Measurements from ENCODE around the gene TBC1D13. TPM values are rescaled to one million over a fixed set of nuclear protein-coding genes. Genes with fewer than 3 reads are reported as not detected.
"Not testable (repeated sequence)": the region's sequence is repeated elsewhere in the genome, so short reads cannot be mapped to it uniquely, and the experiment has no call there.

The TBC1D13 gene
- polyA plus RNA-seq, 2 of the 4 experiments (the other 2 are of a cell fraction): 13.9 to 17.6 TPM

- WGBS (ENCODE audit: missing lambda C conversion rate): 87% methylated on average over 1 of the region's 1 CpG
- Histone ChIP-seq H3K4me2 (no peak overlapping the region), H3K4me1 (no peaks in the 10 kb centered on the region), H3K4me3 (no peak overlapping the region), H3K27ac (no peak overlapping the region), H3K9me3 (peaks cover 33% of the 10 kb centered on the region)
- ATAC-seq (no peak), DNase-seq (ENCODE audit: low read depth in 1 of 2, low spot score in 1 of 2) (no peak), FAIRE-seq (no peak)
- TF ChIP-seq POLR2A (IDR thresholded peaks at IDR 0.05; ENCODE audit: low read length) (no peak), EHMT2 (IDR thresholded peaks at IDR 0.05; ENCODE audit: low read depth) (no peak), MAX (IDR thresholded peaks at IDR 0.05) (no peak), CBX2 (IDR thresholded peaks at IDR 0.05; ENCODE audit: borderline replicate concordance, low read depth) (no peak), HOXB5 (CRISPR knock-in tag; IDR thresholded peaks at IDR 0.05) (no peak), RNF2 (IDR thresholded peaks at IDR 0.05; ENCODE audit: borderline replicate concordance, low read depth) (no peak), PHF8 (IDR thresholded peaks at IDR 0.05; ENCODE audit: borderline replicate concordance, low read depth) (no peak), ESRRA (IDR thresholded peaks at IDR 0.05; ENCODE audit: borderline replicate concordance, low read length) (no peak), NFE2L2 (conservative IDR thresholded peaks at IDR 0.05; ENCODE audit: low read length) (no peak), FOSL2 (IDR thresholded peaks at IDR 0.05) (no peak), FOSL2 (CRISPR knock-in tag; IDR thresholded peaks at IDR 0.05) (no peak), FOXS1 (CRISPR knock-in tag; IDR thresholded peaks at IDR 0.05) (no peak), CHD2 (IDR thresholded peaks at IDR 0.05; ENCODE audit: low read length, partially characterized antibody) (no peak), BHLHE40 (IDR thresholded peaks at IDR 0.05; ENCODE audit: low read depth, low read length) (no peak), JUN (IDR thresholded peaks at IDR 0.05) (no peak), ZFP36 (IDR thresholded peaks at IDR 0.05; ENCODE audit: borderline replicate concordance, partially characterized antibody) (no peak)
- TF ChIP-seq, protein P1, sequence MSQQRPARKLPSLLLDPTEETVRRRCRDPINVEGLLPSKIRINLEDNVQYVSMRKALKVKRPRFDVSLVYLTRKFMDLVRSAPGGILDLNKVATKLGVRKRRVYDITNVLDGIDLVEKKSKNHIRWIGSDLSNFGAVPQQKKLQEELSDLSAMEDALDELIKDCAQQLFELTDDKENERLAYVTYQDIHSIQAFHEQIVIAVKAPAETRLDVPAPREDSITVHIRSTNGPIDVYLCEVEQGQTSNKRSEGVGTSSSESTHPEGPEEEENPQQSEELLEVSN (IDR thresholded peaks at IDR 0.05; ENCODE audit: borderline replicate concordance, low read depth): no peak
- ChIA-PET POLR2A (no interaction called here), CTCF (interaction anchor here (1.0 to 4.1 kb wide), 3 partner anchors 15 to 81 kb away, joined by 3 to 22 read pairs (median 16); no protein-coding TSS in a partner anchor)
Measured at GRCh38 chr9:128847803-128848202, 60.8 kb downstream of the TBC1D13 start.

DNA sequence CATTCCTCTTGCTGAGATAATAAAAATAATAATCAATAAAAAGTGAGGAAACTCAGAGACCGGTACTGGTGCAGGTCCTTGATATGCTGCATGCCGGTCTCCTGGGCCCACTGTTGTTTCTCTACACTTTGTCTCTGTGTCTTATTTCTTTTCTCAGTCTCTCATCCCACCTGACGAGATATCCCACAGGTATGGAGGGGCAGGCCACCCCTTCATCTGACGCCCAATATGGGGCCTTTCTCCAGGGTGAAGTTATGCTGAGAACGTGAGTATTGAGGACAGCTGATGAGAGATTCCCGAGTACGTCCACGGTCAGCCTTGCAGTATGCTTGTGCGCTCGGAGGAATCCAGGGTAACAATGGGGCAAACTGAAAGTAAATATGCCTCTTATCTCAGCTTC lies 64.0 kb downstream of the TBC1D13 start:
- POLR2A ChIA-PET; ATAC-seq; FAIRE-seq; DNase-seq (ENCODE audit: low read depth in 1 of 2, low spot score in 1 of 2); H3K4me1 ChIP-seq; H3K27ac ChIP-seq; H3K4me3 ChIP-seq; H3K4me2 ChIP-seq: not testable (repeated sequence)
- CTCF ChIA-PET: interaction anchor here (0.7 to 6.6 kb wide), 9 partner anchors 12 to 146 kb away, joined by 3 to 50 read pairs (median 5); no protein-coding TSS in a partner anchor
- peaks cover 33% of the 10 kb centered on the region for H3K9me3 ChIP-seq
- 96% methylated on average over 10 of the region's 10 CpGs for WGBS (ENCODE audit: missing lambda C conversion rate)

DNA sequence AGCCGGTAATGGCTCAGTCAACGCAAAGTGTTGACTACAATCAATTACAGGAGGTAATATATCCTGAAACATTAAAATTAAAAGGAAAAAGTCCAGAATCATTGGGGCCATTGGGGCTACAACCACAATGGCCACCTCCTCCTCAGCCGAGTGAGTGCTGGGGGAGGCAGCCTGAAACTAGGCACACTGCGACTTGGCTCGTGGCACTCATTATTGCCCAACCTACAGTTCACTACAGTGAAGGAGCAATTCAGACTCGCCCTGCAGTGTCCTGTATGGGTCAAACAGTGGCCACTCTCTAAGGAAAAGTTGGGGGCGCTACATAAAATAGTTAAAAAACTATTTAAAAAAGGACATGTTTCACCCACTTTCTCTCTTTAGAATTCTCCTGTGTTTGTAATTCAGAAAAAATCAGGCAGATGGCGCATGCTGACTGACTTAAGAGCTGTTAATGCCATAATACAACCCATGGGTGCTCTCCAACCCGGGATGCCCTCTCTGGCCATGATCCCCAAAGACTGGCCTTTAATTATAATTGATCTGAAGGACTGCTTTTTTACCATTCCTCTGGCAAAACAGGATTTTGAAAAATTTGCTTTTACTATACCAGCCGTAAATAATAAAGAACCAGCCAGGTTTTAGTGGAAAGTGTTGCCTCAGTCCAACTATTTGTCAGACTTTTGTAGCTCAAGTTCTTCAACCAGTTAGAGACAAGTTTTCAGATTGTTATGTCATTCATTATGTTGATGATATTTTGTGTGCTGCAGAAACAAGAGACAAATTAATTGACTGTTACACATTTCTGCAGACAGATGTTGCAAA lies 64.9 kb downstream of the TBC1D13 start:
- H3K27ac ChIP-seq, H3K4me1 ChIP-seq, FAIRE-seq, H3K4me3 ChIP-seq, POLR2A ChIA-PET, H3K4me2 ChIP-seq: not testable (repeated sequence)
- WGBS (ENCODE audit: missing lambda C conversion rate): 64% methylated on average over 10 of the region's 10 CpGs
- CTCF ChIA-PET: interaction anchor here (0.5 to 6.6 kb wide), 25 partner anchors 9 to 162 kb away, joined by 3 to 50 read pairs (median 4); no protein-coding TSS in a partner anchor
- H3K9me3 ChIP-seq: peaks cover 33% of the 10 kb centered on the region
- peak; percentile 54 to 64; a peak in 4 of 6 replicates for ATAC-seq
- peak; percentile 66 to 76 for TF ChIP-seq RAD21 (conservative IDR thresholded peaks at IDR 0.05 in 1 of 2, IDR thresholded peaks at IDR 0.05 in 1 of 2)
- TF ChIP-seq, protein P2, sequence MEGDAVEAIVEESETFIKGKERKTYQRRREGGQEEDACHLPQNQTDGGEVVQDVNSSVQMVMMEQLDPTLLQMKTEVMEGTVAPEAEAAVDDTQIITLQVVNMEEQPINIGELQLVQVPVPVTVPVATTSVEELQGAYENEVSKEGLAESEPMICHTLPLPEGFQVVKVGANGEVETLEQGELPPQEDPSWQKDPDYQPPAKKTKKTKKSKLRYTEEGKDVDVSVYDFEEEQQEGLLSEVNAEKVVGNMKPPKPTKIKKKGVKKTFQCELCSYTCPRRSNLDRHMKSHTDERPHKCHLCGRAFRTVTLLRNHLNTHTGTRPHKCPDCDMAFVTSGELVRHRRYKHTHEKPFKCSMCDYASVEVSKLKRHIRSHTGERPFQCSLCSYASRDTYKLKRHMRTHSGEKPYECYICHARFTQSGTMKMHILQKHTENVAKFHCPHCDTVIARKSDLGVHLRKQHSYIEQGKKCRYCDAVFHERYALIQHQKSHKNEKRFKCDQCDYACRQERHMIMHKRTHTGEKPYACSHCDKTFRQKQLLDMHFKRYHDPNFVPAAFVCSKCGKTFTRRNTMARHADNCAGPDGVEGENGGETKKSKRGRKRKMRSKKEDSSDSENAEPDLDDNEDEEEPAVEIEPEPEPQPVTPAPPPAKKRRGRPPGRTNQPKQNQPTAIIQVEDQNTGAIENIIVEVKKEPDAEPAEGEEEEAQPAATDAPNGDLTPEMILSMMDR (IDR thresholded peaks at IDR 0.05): peak; percentile 47
- peak; percentile 53 for TF ChIP-seq SMC3 (IDR thresholded peaks at IDR 0.05)
- DNase-seq (ENCODE audit: low read depth in 1 of 2, low spot score in 1 of 2): peak in 1 of 2 experiments; percentile 67

DNA sequence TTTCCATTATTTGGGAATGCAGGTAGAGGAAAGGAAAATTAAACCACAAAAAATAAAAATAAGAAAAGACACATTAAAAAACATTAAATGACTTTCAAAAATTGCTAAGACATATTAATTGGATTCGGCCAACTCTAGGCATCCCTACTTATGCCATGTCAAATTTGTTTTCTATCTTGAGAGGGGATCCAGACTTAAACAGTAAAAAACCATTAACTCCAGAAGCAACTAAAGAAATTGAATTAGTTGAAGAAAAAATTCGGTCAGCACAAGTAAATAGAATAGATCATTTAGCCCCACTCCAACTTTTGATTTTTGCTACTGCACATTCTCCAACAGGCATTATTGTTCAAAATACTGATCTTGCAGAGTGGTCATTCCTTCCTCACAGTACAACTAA lies 65.6 kb downstream of the TBC1D13 start:
- FAIRE-seq, POLR2A ChIA-PET: not testable (repeated sequence)

DNA sequence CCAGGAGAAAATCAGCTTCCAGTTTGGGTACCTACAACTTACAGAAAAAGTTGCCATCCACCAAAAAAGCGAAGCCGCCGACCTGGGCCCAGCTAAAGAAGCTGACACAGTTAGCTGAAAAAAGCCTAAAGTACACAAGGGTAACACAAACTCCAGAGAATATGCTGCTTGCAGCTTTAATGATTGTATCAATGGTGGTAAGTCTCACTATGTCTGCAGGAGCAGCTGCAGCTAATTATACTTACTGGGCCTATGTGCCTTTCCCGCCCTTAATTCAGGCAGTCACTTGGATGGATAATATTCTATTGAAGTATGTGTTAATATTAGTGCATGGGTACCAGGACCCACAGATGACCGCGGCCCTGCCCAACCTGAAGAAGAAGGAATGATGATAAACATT lies 67.4 kb downstream of the TBC1D13 start:
- ATAC-seq; H3K27ac ChIP-seq; H3K4me3 ChIP-seq; DNase-seq (ENCODE audit: low read depth in 1 of 2, low spot score in 1 of 2); POLR2A ChIA-PET; H3K4me1 ChIP-seq; H3K4me2 ChIP-seq; FAIRE-seq: not testable (repeated sequence)
- H3K9me3 ChIP-seq: peaks cover 20% of the 10 kb centered on the region
- CTCF ChIA-PET: interaction anchor here (1.3 to 6.6 kb wide), 3 partner anchors 9 to 152 kb away, joined by 3 to 50 read pairs (median 4); no protein-coding TSS in a partner anchor
- WGBS (ENCODE audit: missing lambda C conversion rate): 92% methylated on average over 6 of the region's 6 CpGs

More for the DNA sequence above, 65.6 kb downstream of the TBC1D13 start:
- not testable (repeated sequence) for DNase-seq (ENCODE audit: low read depth in 1 of 2, low spot score in 1 of 2); H3K27ac ChIP-seq; ATAC-seq; H3K4me1 ChIP-seq; H3K4me2 ChIP-seq; H3K4me3 ChIP-seq
- CTCF ChIA-PET: interaction anchor here (0.6 to 6.6 kb wide), 23 partner anchors 9 to 161 kb away, joined by 3 to 50 read pairs (median 4); no protein-coding TSS in a partner anchor
- WGBS (ENCODE audit: missing lambda C conversion rate): 79% methylated on average over 2 of the region's 2 CpGs
- peaks cover 32% of the 10 kb centered on the region for H3K9me3 ChIP-seq

DNA sequence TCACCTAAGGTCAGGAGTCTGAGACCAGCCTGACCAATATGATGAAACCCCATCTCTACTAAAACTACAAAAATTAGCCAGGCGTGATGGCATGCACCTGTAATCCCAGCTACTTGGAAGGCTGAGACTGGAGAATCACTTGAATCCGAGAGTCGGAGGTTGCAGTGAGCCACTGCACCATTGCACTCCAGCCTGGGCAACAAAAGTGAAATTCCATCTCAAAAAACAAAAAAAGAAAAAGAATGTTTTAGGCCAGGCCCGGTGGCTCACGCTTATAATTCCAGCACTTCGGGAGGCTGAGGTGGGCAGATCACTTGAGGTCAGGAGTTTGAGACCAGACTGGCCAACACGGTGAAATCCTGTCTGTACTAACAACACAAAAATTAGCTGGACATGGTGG lies 71.4 kb downstream of the TBC1D13 start:
- 94% methylated on average over 7 of the region's 7 CpGs for WGBS (ENCODE audit: missing lambda C conversion rate)
- FAIRE-seq; H3K9me3 ChIP-seq; DNase-seq (ENCODE audit: low read depth in 1 of 2, low spot score in 1 of 2); H3K27ac ChIP-seq; ATAC-seq; H3K4me2 ChIP-seq; POLR2A ChIA-PET; H3K4me3 ChIP-seq; H3K4me1 ChIP-seq: not testable (repeated sequence)
- CTCF ChIA-PET: interaction anchor here (1.0 to 12.0 kb wide), 4 partner anchors 18 to 125 kb away, joined by 3 to 244 read pairs (median 65); partner anchors contain the start of genes KYAT1, LRRC8A and PHYHD1

Data from A549 (cell line).